DND-41 (cell line): Measurements from ENCODE around the gene OSBPL5.

Experiments
- CTCF ChIP-seq: IDR thresholded peaks from 2 replicates; pipeline ENCODE4 v1.5.1; 2012; ENCODE audit warnings: borderline replicate concordance, low read length, moderate library complexity, mild to moderate bottlenecking; ENCODE audit not compliant: poor library complexity, severe bottlenecking; ENCODE audit errors: extremely low read depth
- EZH2 ChIP-seq: IDR thresholded peaks from 3 replicates; pipeline ENCODE4 v1.6.1; 2012; ENCODE audit warnings: borderline replicate concordance, low read depth, mild to moderate bottlenecking, moderate library complexity, low read length, inconsistent platforms; ENCODE audit not compliant: severe bottlenecking

DNA sequence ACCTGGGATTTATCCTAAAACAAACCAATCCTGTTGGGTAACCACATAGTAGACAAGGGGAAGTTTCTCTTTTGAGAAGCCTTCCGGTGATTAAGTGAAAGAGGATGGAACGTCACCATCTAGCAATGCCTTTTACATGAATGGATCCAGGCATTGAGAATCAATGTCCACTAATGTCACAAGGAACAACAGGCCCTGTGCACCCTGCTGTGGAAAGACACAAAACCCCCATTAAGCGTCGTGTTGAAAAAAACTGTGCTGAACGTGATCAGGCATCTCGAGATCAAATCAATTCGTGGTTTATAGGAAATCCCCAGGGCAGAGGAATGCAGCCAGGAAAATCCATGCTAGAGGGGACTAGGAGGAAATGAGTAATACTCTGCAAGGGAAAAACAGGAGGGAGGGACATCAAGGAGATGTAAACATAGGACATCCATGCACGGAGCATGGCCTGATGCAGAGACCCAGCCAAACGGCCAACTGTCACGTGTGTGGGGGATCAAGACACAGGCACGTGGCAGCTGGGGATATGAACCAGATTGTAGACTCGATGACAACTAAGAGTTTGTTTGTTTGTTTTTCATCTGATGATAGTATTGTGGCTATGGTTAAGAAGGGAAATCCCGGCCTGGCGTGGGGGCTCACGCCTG is 69.3 kb downstream of the OSBPL5 start:
- no peak for TF ChIP-seq CTCF
- no peak for TF ChIP-seq EZH2
